GM23338 (cell line): ENCODE data around the gene PLEKHB1.

ENCODE experiments used
- EZH2 ChIP-seq: fragments of 200-600 bp; sonication (generic); IDR thresholded peaks from one replicate; pipeline ENCODE4 v1.8.0; 2017; ENCODE audit warnings: antibody characterized with exemption, mild to moderate bottlenecking, low read depth; ENCODE audit not compliant: unreplicated experiment
- EZH2phosphoT487 ChIP-seq: fragments of 200-600 bp; sonication (generic); IDR thresholded peaks from one replicate; pipeline ENCODE4 v1.8.1; 2018; ENCODE audit warnings: antibody characterized with exemption; ENCODE audit not compliant: unreplicated experiment

- TF ChIP-seq EZH2 = no peak
- TF ChIP-seq EZH2phosphoT487 = no peak
These were observed 20.6 kb upstream of the PLEKHB1 start for GRCh38 chr11:73625696-73626318.
